AG04450 (cell line): ENCODE results near the gene C8G. TPM values are rescaled to one million over a fixed set of nuclear protein-coding genes. Genes with fewer than 3 reads are reported as not detected.

Experiments
- CTCF ChIA-PET: fragments of 300-600, 350-600 bp; formaldehyde crosslinking; extraction: SDS; loops from one replicate; lab custom pipeline; 2022; ENCODE audit warnings: antibody characterized with exemption, inconsistent platforms; lab: Charles Lee
- POLR2A ChIA-PET: fragments of 350-600 bp; formaldehyde crosslinking; extraction: SDS; loops from one replicate; lab custom pipeline; 2021; ENCODE audit warnings: antibody characterized with exemption, inconsistent platforms; lab: Yijun Ruan, JAX
- DNase-seq: peaks from one replicate; pipeline ENCODE4 v3.0.0-alpha.2; 2011; ENCODE audit warnings: low read depth, low spot score
- H3K27ac ChIP-seq: one replicate; pipeline ENCODE4 v1.5.1; 2012; ENCODE audit warnings: low read depth, low read length, control low read depth
- H3K27me3 ChIP-seq: one replicate; pipeline ENCODE4 v1.6.0; 2012; ENCODE audit warnings: low read length; ENCODE audit not compliant: control insufficient read depth, insufficient read depth
- H3K4me3 ChIP-seq: 2 replicates; pipeline ENCODE4 v1.5.1; 2011; ENCODE audit warnings: mild to moderate bottlenecking, low read depth, low read length, control low read depth
- H3K9me3 ChIP-seq: 2 replicates; pipeline ENCODE4 v1.5.1; 2012; ENCODE audit warnings: low read length; ENCODE audit not compliant: control insufficient read depth, insufficient read depth
- CTCF ChIP-seq: IDR thresholded peaks from 2 replicates; pipeline ENCODE4 v1.5.1; 2011; ENCODE audit warnings: low read depth, low read length, control low read depth, inconsistent platforms
- polyA plus RNA-seq: library from polyadenylated mRNA; depleted of rRNA; stranded (reverse); fragments of >200 nt; gene quantifications from 2 replicates; pipeline ENCODE4 v1.2.3, GENCODE V29; 2011

C8G gene
- polyA plus RNA-seq, 1 experiment = 0.41 TPM

GRCh38 chr9:136906266-136906665 is 38.8 kb upstream of the C8G start:
- TF ChIP-seq CTCF = no peak
- DNase-seq = no peak
- Histone ChIP-seq H3K27ac (no peak overlapping the region), H3K4me3 (no peak overlapping the region), H3K9me3 (no peaks in the 10 kb centered on the region; the same call in 1 of the 2 replicates), H3K27me3 (no peaks in the 10 kb centered on the region)
- POLR2A ChIA-PET = no interaction called here
- CTCF ChIA-PET = no interaction called here

- Histone ChIP-seq H3K4me3 (no peak overlapping the region), H3K27ac (no peak overlapping the region), H3K9me3 (no peaks in the 10 kb centered on the region; the same call in 1 of the 2 replicates), H3K27me3 (no peaks in the 10 kb centered on the region)
- ChIA-PET CTCF (no interaction called here), POLR2A (no interaction called here)
- no peak for DNase-seq
- TF ChIP-seq CTCF = no peak
Observed at GRCh38 chr9:136907011-136907914, 37.8 kb upstream of the C8G start.

DNA sequence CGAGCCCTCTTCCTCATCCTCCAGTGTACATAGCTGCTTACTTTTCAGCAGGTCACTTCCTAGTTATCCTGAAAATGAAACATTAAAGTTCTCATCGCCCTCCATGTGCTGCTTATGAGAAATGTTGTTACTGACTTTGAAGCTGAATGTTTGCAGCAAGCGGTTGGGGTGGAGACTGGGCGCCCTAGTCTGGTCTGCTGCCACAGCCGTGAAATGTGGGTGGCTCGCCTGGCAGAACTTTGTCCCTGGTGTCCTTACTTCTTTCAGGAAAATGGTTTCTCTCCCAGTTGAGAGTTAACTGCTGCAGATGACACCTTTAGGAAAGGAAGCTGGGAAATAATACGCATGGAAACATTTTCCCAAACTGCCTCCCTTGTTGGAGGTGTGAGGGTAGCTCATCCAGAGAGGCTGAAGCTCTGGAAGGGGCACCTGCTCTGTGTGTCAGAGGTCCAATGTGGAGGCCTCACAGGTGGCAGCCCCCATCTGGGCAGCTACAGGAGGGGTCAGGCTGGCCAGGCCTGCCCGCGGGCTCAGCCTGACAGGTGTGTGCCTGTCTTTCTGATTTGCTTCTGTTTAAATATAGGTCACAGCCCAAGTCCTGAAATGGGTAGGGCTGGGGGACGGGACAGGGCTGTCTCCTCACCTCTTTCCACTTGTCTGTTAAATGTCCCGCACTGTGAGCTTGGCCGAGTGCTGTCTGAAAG is 34.7 kb upstream of the C8G start:
- no peak for DNase-seq
- CTCF ChIA-PET = interaction anchor here (1.0 kb wide), 1 partner anchor 125 kb away, joined by 3 read pairs; no protein-coding TSS in a partner anchor
- Histone ChIP-seq H3K27ac (no peak overlapping the region), H3K27me3 (no peaks in the 10 kb centered on the region), H3K9me3 (no peaks in the 10 kb centered on the region; the same call in 1 of the 2 replicates), H3K4me3 (no peak overlapping the region)
- POLR2A ChIA-PET = no interaction called here
- TF ChIP-seq CTCF = no peak

DNA sequence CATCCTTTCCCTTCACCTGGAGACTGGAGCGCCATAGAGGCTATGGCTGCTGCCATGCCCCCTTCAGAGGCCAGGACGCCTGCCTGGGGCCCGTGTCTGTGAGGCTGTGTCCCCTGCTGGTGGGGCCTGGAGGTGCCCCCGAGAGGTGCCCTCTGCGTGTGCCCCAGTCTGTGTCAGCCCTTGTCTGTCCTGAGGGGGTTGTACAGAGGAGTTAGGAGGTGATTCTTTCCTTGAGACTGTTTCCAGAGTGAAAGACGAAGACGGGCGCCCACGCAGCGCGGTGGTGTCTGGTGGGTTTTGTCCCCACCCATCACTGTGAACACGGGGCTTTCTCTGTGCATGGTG is 34.2 kb upstream of the C8G start:
- Histone ChIP-seq H3K27me3 (no peaks in the 10 kb centered on the region), H3K27ac (no peak overlapping the region), H3K4me3 (no peak overlapping the region), H3K9me3 (no peaks in the 10 kb centered on the region; the same call in 1 of the 2 replicates)
- ChIA-PET CTCF (interaction anchor here (1.0 kb wide), 1 partner anchor 125 kb away, joined by 3 read pairs; no protein-coding TSS in a partner anchor), POLR2A (no interaction called here)
- no peak for TF ChIP-seq CTCF
- DNase-seq = no peak
